Measurements from ENCODE around the gene SELENOS. TPM values are rescaled to one million over a fixed set of nuclear protein-coding genes. Genes with fewer than 3 reads are reported as not detected.
A peak's percentile ranks its signal among the peaks of the same experiment; 100 is the strongest.

The SELENOS gene
- total and polyA plus RNA-seq, 9 of the 15 experiments (the other 6 are each of a cell fraction or from before 2014, with no cell fraction given), result 24.9 to 57.4 (median 47.9) TPM

DNA sequence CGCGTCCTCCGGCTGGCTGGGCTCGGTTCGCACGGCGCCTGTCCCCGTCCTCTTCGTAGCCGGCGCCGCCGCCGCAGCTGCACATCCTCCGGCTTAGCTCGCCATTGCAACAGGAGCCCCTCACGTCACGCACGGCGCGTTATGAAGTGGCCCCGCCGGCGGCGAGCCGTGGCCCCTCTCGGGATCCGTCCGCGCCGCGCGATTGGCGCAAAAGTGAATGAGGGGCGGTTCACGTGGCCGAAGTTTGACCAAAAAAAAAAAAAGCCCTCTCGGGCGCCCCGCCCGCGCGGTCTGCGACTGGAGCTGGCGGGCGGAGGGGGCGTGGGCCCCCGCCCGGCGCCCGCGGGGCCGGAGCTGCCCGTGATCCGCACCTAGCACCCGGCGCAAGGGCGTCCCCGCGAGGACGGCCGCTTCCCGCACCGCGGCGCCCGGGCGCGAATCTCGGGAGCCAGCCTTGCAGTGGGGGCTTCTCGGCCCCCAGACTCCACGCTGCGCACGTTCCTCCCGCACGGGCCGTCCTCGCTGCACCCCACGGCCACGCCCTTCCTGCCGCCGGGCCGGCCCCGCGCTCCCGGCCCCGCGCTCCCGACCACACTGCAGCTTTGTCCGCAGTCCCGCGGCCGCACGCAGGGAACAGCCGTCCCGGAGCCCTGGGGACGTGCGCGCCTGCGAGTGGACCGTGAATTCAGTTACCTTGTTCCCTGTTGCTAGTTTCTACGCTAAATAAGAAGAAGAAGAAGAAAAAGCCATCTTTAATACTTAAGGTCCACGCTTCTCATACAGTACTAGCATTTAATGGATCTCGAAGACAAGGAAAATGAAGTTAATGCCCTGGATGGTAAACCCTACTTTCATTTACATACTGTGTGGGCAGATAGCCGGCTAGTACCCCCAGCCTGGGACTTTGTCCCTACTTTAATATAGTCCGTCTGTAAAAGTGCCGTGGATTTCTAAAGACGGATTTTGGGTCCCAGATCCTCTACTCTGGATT, 25.2 kb downstream of the SELENOS start, which contains the start of gene CHSY1 (continued):
- TF ChIP-seq, protein P1, sequence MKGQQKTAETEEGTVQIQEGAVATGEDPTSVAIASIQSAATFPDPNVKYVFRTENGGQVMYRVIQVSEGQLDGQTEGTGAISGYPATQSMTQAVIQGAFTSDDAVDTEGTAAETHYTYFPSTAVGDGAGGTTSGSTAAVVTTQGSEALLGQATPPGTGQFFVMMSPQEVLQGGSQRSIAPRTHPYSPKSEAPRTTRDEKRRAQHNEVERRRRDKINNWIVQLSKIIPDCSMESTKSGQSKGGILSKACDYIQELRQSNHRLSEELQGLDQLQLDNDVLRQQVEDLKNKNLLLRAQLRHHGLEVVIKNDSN (CRISPR knock-in tag; IDR thresholded peaks at IDR 0.05), result peak; percentile 71
- TF ChIP-seq GATAD2B (IDR thresholded peaks at IDR 0.05; ENCODE audit: borderline replicate concordance) (peak; percentile 72), KDM2B (CRISPR knock-in tag; IDR thresholded peaks at IDR 0.05) (peak; percentile 83; the same call in 1 of the 2 replicates), ELF2 (CRISPR knock-in tag; IDR thresholded peaks at IDR 0.05) (no peak), BHLHE40 (IDR thresholded peaks at IDR 0.05; ENCODE audit: low read length) (peak; percentile 62), RAD51 (IDR thresholded peaks at IDR 0.05; ENCODE audit: borderline replicate concordance, low read depth) (peak; percentile 23; the same call in 1 of the 2 replicates), POLR2H (tag; IDR thresholded peaks at IDR 0.05; ENCODE audit: low read depth) (0 out of 2 replicates have a peak, but pooled peaks have one; percentile 15), L3MBTL2 (IDR thresholded peaks at IDR 0.05) (peak; percentile 84), SMAD3 (CRISPR knock-in tag; conservative IDR thresholded peaks at IDR 0.05) (no peak), ZNF707 (CRISPR knock-in tag; conservative IDR thresholded peaks at IDR 0.05) (no peak), DMBX1 (CRISPR knock-in tag; IDR thresholded peaks at IDR 0.05; ENCODE audit: borderline replicate concordance) (0 out of 2 replicates have a peak, but pooled peaks have one; percentile 8), FOXP1 (CRISPR knock-in tag; IDR thresholded peaks at IDR 0.05) (peak; percentile 77), SAP30 (IDR thresholded peaks at IDR 0.05; ENCODE audit: borderline replicate concordance, insufficient read depth, low read depth, low read length, poor library complexity, severe bottlenecking) (peak; percentile 55), ZNF696 (CRISPR knock-in tag; conservative IDR thresholded peaks at IDR 0.05) (no peak), GABPB1 (CRISPR knock-in tag; IDR thresholded peaks at IDR 0.05) (0 out of 2 replicates have a peak, but pooled peaks have one; percentile 1), NONO (IDR thresholded peaks at IDR 0.05; ENCODE audit: low read depth in 2 of 2, low read length in 1 of 2) (peak in 1 of 2 experiments; percentile 45; a peak in 1 of 4 replicates), TRIM24 (IDR thresholded peaks at IDR 0.05) (peak in 1 of 2 experiments; percentile 29; a peak in 1 of 4 replicates), HNRNPL (IDR thresholded peaks at IDR 0.05; ENCODE audit: low read depth, low read length) (0 out of 2 replicates have a peak, but pooled peaks have one; percentile 34)
- TF ChIP-seq, protein P2, sequence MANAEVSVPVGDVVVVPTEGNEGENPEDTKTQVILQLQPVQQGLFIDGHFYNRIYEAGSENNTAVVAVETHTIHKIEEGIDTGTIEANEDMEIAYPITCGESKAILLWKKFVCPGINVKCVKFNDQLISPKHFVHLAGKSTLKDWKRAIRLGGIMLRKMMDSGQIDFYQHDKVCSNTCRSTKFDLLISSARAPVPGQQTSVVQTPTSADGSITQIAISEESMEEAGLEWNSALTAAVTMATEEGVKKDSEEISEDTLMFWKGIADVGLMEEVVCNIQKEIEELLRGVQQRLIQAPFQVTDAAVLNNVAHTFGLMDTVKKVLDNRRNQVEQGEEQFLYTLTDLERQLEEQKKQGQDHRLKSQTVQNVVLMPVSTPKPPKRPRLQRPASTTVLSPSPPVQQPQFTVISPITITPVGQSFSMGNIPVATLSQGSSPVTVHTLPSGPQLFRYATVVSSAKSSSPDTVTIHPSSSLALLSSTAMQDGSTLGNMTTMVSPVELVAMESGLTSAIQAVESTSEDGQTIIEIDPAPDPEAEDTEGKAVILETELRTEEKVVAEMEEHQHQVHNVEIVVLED (CRISPR knock-in tag; IDR thresholded peaks at IDR 0.05), result peak; percentile 81
- TF ChIP-seq, protein P3, sequence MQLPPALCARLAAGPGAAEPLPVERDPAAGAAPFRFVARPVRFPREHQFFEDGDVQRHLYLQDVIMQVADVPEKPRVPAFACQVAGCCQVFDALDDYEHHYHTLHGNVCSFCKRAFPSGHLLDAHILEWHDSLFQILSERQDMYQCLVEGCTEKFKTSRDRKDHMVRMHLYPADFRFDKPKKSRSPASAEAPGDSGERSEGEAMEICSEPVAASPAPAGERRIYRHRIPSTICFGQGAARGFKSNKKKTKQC (CRISPR knock-in tag; IDR thresholded peaks at IDR 0.05), result 0 out of 2 replicates have a peak, but pooled peaks have one; percentile 30

Measured in K562 (cell line).